Mammary microvascular endothelial cell (primary cell): ENCODE measurements around the gene HAND2. TPM values are rescaled to one million over a fixed set of nuclear protein-coding genes. Genes with fewer than 3 reads are reported as not detected.

Experiments used
- total RNA-seq: library from RNA; depleted of rRNA; stranded (reverse); fragments of >200 nt; gene quantifications from 2 replicates; pipeline ENCODE4 v1.2.3, GENCODE V29; 2015

Gene HAND2
- not detected in 2 replicates for total RNA-seq

GRCh38 chr4:173529477-173530325 lies at the start of gene HAND2:
HAND2 (minus strand) TSS chr4:173530229; CDS start chr4:173529289, 940 bp downstream.

Other genes with a start within 250 kb of the HAND2 start
- 121 and 133 TPM in 2 replicates for gene HMGB2, start 195.9 kb downstream of the HAND2 start, total RNA-seq
- 24.0 and 41.3 TPM in 2 replicates for gene SAP30, start 159.3 kb downstream of the HAND2 start, total RNA-seq
- gene SCRG1, start 131.1 kb downstream of the HAND2 start, total RNA-seq = not detected in 2 replicates